Measurements from ENCODE around the gene GALNT15.

Gene GALNT15

DNA sequence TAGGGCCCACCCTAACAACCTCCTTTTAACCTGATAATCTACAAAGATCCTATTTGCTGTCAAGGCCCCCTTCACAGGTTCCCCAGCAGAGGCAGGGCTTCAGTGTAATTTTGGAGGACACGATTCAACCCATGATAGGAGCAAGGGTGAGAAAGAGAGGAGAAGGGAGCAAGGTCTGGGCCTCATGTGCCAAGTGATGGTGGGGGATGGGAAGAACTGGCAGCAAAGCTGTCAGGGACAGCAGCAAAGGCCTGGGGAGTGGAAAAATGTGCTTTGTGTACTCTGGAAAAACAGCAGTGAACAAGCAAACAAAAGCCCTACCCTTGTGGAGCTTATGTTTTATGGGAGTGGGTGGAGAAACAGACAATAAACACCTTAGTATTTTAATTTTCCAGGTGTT, 2.7 kb upstream of the GALNT15 start:
- no peak for TF ChIP-seq RAD21 (IDR thresholded peaks at IDR 0.05; ENCODE audit: low read depth)
- no peak for TF ChIP-seq YY1 (IDR thresholded peaks at IDR 0.05; ENCODE audit: low read depth)
- no peak for TF ChIP-seq CREB1 (IDR thresholded peaks at IDR 0.05; ENCODE audit: low read depth)
- TF ChIP-seq, protein P1, sequence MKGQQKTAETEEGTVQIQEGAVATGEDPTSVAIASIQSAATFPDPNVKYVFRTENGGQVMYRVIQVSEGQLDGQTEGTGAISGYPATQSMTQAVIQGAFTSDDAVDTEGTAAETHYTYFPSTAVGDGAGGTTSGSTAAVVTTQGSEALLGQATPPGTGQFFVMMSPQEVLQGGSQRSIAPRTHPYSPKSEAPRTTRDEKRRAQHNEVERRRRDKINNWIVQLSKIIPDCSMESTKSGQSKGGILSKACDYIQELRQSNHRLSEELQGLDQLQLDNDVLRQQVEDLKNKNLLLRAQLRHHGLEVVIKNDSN (IDR thresholded peaks at IDR 0.05) = no peak
- TF ChIP-seq ZBTB7A (IDR thresholded peaks at IDR 0.05; ENCODE audit: low read depth) = no peak
- TF ChIP-seq CEBPB (IDR thresholded peaks at IDR 0.05) = no peak
- TF ChIP-seq TAF1 (IDR thresholded peaks at IDR 0.05; ENCODE audit: low read depth) = no peak
- TF ChIP-seq, protein P2, sequence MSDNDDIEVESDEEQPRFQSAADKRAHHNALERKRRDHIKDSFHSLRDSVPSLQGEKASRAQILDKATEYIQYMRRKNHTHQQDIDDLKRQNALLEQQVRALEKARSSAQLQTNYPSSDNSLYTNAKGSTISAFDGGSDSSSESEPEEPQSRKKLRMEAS (IDR thresholded peaks at IDR 0.05) = no peak
- TF ChIP-seq, protein P3, sequence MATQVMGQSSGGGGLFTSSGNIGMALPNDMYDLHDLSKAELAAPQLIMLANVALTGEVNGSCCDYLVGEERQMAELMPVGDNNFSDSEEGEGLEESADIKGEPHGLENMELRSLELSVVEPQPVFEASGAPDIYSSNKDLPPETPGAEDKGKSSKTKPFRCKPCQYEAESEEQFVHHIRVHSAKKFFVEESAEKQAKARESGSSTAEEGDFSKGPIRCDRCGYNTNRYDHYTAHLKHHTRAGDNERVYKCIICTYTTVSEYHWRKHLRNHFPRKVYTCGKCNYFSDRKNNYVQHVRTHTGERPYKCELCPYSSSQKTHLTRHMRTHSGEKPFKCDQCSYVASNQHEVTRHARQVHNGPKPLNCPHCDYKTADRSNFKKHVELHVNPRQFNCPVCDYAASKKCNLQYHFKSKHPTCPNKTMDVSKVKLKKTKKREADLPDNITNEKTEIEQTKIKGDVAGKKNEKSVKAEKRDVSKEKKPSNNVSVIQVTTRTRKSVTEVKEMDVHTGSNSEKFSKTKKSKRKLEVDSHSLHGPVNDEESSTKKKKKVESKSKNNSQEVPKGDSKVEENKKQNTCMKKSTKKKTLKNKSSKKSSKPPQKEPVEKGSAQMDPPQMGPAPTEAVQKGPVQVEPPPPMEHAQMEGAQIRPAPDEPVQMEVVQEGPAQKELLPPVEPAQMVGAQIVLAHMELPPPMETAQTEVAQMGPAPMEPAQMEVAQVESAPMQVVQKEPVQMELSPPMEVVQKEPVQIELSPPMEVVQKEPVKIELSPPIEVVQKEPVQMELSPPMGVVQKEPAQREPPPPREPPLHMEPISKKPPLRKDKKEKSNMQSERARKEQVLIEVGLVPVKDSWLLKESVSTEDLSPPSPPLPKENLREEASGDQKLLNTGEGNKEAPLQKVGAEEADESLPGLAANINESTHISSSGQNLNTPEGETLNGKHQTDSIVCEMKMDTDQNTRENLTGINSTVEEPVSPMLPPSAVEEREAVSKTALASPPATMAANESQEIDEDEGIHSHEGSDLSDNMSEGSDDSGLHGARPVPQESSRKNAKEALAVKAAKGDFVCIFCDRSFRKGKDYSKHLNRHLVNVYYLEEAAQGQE (IDR thresholded peaks at IDR 0.05; ENCODE audit: low read depth) = no peak
- TF ChIP-seq EGR1 (IDR thresholded peaks at IDR 0.05) = no peak
- no peak for TF ChIP-seq EP300 (IDR thresholded peaks at IDR 0.05; ENCODE audit: borderline replicate concordance)
- TF ChIP-seq TCF12 (IDR thresholded peaks at IDR 0.05; ENCODE audit: low read depth) = no peak
- TF ChIP-seq FOXM1 (IDR thresholded peaks at IDR 0.05; ENCODE audit: borderline replicate concordance, low read depth) = no peak
- no peak for TF ChIP-seq TEAD4 (IDR thresholded peaks at IDR 0.05)
- TF ChIP-seq NFIC (IDR thresholded peaks at IDR 0.05) = no peak

DNA sequence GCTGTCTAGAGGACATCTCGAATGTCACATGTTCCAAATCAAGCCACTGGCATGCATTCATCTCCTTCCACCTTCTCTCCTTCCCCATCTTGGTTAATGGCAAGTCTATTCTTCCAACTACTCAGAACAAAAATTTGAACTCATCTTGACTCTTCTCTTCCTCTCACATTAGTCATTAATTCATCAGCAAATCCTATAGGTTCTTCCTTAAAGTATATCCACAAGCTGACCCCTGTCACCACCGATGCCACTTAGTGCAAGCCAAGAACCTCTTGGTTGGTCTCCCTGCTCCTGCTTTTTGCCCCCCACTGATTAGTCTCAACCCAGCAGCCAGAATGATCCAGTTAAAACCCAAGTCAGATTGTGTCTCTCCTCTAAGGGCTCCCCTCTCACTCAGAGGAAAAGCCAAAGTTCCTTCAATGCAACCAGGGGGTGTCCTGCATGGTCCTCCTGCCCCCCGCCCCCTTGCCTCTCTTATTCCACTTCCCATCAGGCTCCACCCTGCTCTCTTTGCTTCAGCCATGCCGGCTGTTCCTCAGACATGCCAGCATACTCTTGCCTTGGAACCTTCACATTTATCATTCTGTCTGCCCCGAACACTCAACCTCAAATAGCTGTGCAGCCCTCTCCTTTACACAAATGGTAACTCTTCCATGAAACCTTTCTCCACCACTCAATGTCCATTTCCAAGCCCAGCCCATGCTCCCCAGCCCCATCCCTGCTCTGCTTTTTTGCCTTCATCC, 1.0 kb upstream of the GALNT15 start:
- TF ChIP-seq FOXM1 (IDR thresholded peaks at IDR 0.05; ENCODE audit: borderline replicate concordance, low read depth) (no peak), CEBPB (IDR thresholded peaks at IDR 0.05) (no peak), EP300 (IDR thresholded peaks at IDR 0.05; ENCODE audit: borderline replicate concordance) (no peak)
- TF ChIP-seq, protein P3 (IDR thresholded peaks at IDR 0.05; ENCODE audit: low read depth) = no peak

DNA sequence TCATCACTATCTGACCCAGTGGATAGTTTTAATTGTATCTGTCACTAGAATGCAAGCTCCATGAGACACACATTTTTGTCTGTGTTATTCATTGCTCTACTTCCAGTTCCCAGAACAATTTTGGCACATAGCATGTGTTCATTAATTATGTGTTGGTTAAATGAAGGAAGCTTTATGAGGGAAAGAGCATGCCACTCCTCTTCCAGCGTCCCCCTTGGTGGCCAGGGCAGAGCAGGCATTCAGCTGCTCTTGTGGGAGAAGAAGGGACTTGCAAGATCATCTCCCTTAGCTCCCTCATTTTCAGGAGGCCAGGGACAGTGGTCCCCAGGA, 489 bp upstream of the GALNT15 start:
- TF ChIP-seq YY1 (IDR thresholded peaks at IDR 0.05; ENCODE audit: low read depth) = no peak

DNA sequence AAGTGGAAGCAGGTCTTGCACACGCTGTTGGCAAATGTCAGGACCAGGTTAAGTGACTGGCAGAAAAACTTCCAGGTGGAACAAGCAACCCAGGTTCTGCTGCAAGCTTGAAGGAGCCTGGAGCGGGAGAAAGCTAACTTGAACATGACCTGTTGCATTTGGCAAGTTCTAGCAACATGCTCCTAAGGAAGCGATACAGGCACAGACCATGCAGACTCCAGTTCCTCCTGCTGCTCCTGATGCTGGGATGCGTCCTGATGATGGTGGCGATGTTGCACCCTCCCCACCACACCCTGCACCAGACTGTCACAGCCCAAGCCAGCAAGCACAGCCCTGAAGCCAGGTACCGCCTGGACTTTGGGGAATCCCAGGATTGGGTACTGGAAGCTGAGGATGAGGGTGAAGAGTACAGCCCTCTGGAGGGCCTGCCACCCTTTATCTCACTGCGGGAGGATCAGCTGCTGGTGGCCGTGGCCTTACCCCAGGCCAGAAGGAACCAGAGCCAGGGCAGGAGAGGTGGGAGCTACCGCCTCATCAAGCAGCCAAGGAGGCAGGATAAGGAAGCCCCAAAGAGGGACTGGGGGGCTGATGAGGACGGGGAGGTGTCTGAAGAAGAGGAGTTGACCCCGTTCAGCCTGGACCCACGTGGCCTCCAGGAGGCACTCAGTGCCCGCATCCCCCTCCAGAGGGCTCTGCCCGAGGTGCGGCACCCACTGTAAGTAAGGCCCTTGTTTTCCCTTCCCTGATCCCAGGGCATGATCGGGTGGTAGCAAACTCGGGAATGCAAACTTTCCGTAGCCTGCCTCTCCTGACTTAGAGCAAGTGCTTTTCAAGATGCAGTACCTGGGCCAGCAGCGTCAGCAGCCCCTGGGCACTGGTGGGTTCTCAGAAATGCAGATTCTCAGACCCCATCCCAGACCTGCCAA, 759 bp downstream of the GALNT15 start:
- TF ChIP-seq, protein P2 (IDR thresholded peaks at IDR 0.05) = no peak
- TF ChIP-seq FOXM1 (IDR thresholded peaks at IDR 0.05; ENCODE audit: borderline replicate concordance, low read depth) = no peak
- TF ChIP-seq ZBTB7A (IDR thresholded peaks at IDR 0.05; ENCODE audit: low read depth) = no peak
- no peak for TF ChIP-seq TCF12 (IDR thresholded peaks at IDR 0.05; ENCODE audit: low read depth)
- TF ChIP-seq TEAD4 (IDR thresholded peaks at IDR 0.05) = no peak
- TF ChIP-seq TAF1 (IDR thresholded peaks at IDR 0.05; ENCODE audit: low read depth) = no peak
- TF ChIP-seq YY1 (IDR thresholded peaks at IDR 0.05; ENCODE audit: low read depth) = no peak
- TF ChIP-seq EP300 (IDR thresholded peaks at IDR 0.05; ENCODE audit: borderline replicate concordance) = no peak
- no peak for TF ChIP-seq CREB1 (IDR thresholded peaks at IDR 0.05; ENCODE audit: low read depth)
- TF ChIP-seq, protein P3 (IDR thresholded peaks at IDR 0.05; ENCODE audit: low read depth) = no peak
- TF ChIP-seq NFIC (IDR thresholded peaks at IDR 0.05) = no peak
- TF ChIP-seq EGR1 (IDR thresholded peaks at IDR 0.05) = no peak
- TF ChIP-seq CEBPB (IDR thresholded peaks at IDR 0.05) = no peak
- TF ChIP-seq, protein P1 (IDR thresholded peaks at IDR 0.05) = no peak
- no peak for TF ChIP-seq RAD21 (IDR thresholded peaks at IDR 0.05; ENCODE audit: low read depth)

Data from Ishikawa (cell line).